A673 (cell line): ENCODE data around the gene SERTM1.

Experiments
- EZH2 ChIP-seq: fragments of 200-600 bp; sonication (generic); IDR thresholded peaks from 2 replicates; pipeline ENCODE4 v1.6.1; 2017; ENCODE audit warnings: borderline replicate concordance, low read depth, mild to moderate bottlenecking, mixed read lengths, antibody characterized with exemption, low read length; ENCODE audit not compliant: poor library complexity, severe bottlenecking
- TF ChIP-seq, protein P1 (sequence below): fragments of 300-800, 200-600 bp; sonication (generic); conservative IDR thresholded peaks from 2 replicates; pipeline ENCODE4 v1.5.1; 2017; ENCODE audit warnings: low read depth, mild to moderate bottlenecking, antibody characterized with exemption, low read length, moderate library complexity, mixed read lengths

DNA sequence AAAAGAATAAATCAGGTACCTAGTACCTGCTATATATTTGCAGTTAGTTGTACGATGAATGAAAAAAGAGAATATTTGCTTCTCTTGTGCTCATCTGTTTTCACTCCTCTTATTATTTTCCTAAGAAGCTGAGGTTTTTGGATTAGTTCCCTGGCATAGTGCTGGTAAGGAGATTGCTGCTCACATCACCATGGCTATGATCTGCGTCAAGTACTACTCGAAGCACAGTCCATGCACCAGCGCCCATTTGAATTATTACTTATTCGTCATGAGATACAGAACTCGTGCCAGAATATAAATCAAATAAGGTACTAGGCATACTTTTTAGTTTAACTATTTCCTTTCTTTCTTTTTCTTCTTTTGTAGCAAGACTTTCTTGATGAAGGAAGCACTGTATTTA is 7.1 kb downstream of the SERTM1 start:
- TF ChIP-seq, protein P1, sequence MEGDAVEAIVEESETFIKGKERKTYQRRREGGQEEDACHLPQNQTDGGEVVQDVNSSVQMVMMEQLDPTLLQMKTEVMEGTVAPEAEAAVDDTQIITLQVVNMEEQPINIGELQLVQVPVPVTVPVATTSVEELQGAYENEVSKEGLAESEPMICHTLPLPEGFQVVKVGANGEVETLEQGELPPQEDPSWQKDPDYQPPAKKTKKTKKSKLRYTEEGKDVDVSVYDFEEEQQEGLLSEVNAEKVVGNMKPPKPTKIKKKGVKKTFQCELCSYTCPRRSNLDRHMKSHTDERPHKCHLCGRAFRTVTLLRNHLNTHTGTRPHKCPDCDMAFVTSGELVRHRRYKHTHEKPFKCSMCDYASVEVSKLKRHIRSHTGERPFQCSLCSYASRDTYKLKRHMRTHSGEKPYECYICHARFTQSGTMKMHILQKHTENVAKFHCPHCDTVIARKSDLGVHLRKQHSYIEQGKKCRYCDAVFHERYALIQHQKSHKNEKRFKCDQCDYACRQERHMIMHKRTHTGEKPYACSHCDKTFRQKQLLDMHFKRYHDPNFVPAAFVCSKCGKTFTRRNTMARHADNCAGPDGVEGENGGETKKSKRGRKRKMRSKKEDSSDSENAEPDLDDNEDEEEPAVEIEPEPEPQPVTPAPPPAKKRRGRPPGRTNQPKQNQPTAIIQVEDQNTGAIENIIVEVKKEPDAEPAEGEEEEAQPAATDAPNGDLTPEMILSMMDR, result no peak
- no peak for TF ChIP-seq EZH2
